Breast epithelium (tissue), 3 donors: ENCODE data around the gene FTO.

ENCODE experiments used
- POLR2A ChIP-seq: fragments of 450-650 bp; IDR thresholded peaks from one replicate; pipeline ENCODE4 v1.6.1; 2016; ENCODE audit warnings: antibody characterized with exemption, mild to moderate bottlenecking, moderate library complexity
- POLR2AphosphoS5 ChIP-seq, 3 donors: sonication (generic); formaldehyde crosslinking; IDR thresholded peaks; one replicate each; pipeline ENCODE4 v1.6.1; 2017; ENCODE audit warnings: antibody characterized with exemption in 3 of 3
- TF ChIP-seq, protein P1 (sequence below), 3 donors: fragments of 450-650 bp; IDR thresholded peaks; one replicate each; pipeline ENCODE4 v1.5.1; 2016 to 2017; ENCODE audit warnings: antibody characterized with exemption in 3 of 3, mild to moderate bottlenecking in 3 of 3, moderate library complexity in 3 of 3

DNA sequence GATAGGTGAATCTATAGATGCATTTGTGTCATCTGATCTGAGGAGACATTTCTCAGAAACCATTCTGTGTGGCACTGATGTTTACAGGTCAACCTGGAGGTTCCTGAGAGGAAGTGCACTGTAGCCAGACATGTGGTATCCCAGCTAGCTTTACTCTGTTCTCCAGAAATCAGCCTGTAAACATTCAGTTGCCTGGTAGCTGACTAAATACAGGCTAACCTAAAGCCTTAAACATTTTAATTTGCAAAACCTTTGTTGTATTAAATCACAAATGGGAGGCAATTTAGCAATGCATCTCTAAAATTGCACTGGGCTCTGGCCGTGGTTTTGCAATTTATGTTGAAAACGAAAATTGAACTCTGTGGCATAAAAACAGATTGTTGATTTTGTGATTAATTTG, 207.6 kb downstream of the FTO start:
- no peak for TF ChIP-seq POLR2A
- TF ChIP-seq, protein P1, sequence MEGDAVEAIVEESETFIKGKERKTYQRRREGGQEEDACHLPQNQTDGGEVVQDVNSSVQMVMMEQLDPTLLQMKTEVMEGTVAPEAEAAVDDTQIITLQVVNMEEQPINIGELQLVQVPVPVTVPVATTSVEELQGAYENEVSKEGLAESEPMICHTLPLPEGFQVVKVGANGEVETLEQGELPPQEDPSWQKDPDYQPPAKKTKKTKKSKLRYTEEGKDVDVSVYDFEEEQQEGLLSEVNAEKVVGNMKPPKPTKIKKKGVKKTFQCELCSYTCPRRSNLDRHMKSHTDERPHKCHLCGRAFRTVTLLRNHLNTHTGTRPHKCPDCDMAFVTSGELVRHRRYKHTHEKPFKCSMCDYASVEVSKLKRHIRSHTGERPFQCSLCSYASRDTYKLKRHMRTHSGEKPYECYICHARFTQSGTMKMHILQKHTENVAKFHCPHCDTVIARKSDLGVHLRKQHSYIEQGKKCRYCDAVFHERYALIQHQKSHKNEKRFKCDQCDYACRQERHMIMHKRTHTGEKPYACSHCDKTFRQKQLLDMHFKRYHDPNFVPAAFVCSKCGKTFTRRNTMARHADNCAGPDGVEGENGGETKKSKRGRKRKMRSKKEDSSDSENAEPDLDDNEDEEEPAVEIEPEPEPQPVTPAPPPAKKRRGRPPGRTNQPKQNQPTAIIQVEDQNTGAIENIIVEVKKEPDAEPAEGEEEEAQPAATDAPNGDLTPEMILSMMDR (IDR thresholded peaks at IDR 0.05), result no peak
- TF ChIP-seq POLR2AphosphoS5 (IDR thresholded peaks at IDR 0.05), result no peak
